Measurements from ENCODE around the gene PHYH.

DNA sequence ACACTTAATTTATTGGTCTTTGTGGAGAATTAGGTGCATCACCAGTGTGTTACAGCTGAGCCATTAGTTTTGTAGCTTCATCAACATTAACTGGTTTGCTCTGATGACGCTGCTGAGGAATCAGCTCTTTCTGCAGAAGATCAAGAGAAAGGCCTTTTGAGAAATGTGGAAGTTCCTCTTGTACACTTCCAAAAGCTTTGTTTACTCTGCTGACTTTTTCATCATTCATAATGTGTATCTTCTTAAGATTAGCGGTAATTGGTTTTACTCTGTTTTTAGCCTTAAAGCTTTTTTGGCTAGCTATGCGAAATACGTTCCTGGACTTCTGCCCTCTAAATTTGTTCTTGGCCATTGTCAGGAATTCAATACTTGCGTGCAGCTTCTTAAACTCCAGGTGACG, 8.2 kb upstream of the PHYH start:
- TF ChIP-seq POLR2A (IDR thresholded peaks at IDR 0.05) (no peak), POLR2AphosphoS5 (IDR thresholded peaks at IDR 0.05) (no peak)
- TF ChIP-seq, protein P1, sequence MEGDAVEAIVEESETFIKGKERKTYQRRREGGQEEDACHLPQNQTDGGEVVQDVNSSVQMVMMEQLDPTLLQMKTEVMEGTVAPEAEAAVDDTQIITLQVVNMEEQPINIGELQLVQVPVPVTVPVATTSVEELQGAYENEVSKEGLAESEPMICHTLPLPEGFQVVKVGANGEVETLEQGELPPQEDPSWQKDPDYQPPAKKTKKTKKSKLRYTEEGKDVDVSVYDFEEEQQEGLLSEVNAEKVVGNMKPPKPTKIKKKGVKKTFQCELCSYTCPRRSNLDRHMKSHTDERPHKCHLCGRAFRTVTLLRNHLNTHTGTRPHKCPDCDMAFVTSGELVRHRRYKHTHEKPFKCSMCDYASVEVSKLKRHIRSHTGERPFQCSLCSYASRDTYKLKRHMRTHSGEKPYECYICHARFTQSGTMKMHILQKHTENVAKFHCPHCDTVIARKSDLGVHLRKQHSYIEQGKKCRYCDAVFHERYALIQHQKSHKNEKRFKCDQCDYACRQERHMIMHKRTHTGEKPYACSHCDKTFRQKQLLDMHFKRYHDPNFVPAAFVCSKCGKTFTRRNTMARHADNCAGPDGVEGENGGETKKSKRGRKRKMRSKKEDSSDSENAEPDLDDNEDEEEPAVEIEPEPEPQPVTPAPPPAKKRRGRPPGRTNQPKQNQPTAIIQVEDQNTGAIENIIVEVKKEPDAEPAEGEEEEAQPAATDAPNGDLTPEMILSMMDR (IDR thresholded peaks at IDR 0.05), result no peak
